ENCODE data around the gene VAC14.

DNA sequence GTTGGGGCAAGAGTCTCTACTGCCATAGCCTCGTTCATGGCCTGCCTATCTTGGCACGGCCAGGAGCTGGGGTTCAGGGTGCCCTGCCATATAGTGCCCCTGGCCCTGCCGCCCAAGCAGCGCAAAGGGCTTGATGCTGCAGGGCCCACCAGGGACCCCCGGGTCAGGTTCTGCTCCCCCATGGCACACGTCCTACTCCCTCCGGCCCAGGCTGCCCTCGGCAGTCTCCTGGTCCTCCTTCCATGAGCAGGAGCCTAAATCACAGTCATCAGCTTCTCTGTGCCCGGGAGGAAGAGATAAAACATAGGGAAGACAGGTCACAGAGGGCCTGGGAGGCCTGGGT, 59.2 kb downstream of the VAC14 start:
- TF ChIP-seq, protein P1, sequence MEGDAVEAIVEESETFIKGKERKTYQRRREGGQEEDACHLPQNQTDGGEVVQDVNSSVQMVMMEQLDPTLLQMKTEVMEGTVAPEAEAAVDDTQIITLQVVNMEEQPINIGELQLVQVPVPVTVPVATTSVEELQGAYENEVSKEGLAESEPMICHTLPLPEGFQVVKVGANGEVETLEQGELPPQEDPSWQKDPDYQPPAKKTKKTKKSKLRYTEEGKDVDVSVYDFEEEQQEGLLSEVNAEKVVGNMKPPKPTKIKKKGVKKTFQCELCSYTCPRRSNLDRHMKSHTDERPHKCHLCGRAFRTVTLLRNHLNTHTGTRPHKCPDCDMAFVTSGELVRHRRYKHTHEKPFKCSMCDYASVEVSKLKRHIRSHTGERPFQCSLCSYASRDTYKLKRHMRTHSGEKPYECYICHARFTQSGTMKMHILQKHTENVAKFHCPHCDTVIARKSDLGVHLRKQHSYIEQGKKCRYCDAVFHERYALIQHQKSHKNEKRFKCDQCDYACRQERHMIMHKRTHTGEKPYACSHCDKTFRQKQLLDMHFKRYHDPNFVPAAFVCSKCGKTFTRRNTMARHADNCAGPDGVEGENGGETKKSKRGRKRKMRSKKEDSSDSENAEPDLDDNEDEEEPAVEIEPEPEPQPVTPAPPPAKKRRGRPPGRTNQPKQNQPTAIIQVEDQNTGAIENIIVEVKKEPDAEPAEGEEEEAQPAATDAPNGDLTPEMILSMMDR (IDR thresholded peaks at IDR 0.05) = no peak
- no peak for TF ChIP-seq POLR2A (IDR thresholded peaks at IDR 0.05)
